ENCODE measurements around the gene CYP4F11.
A peak's percentile ranks its signal among the peaks of the same experiment; 100 is the strongest.
"Not testable (repeated sequence)": the region's sequence is repeated elsewhere in the genome, so short reads cannot be mapped to it uniquely, and the experiment has no call there.

CYP4F11 gene

GRCh38 chr19:15934332-15935078 is at the start of gene CYP4F11:
Gene CYP4F11, minus strand, starts transcription at chr19:15934529. Its CDS starts 121 bp downstream, at chr19:15934408.
- H3K4me1 ChIP-seq (ENCODE audit: control insufficient read depth in 2 of 2, insufficient read depth in 2 of 2, low read length in 2 of 2): peaks cover 0 to 16% of the 10 kb centered on the region in 2 donors
- H3K9me3 ChIP-seq (ENCODE audit: control insufficient read depth in 2 of 2, low read length in 2 of 2): peaks cover 0 to 3% of the 10 kb centered on the region in 2 donors
- peaks cover 0 to 10% of the 10 kb centered on the region in 2 donors for H3K27me3 ChIP-seq (ENCODE audit: control insufficient read depth in 2 of 2, insufficient read depth in 2 of 2, low read length in 2 of 2)
- peak within 1 kb of the TSS; percentile 14 to 64 for H3K9ac ChIP-seq (ENCODE audit: low read depth in 1 of 2, low read length in 2 of 2)
- peaks cover 0 to 4% of the 10 kb centered on the region in 2 donors for H3K36me3 ChIP-seq (ENCODE audit: control insufficient read depth in 2 of 2, insufficient read depth in 2 of 2, low read length in 2 of 2)
- peak within 1 kb of the TSS; percentile 2 to 57 for H3K4me3 ChIP-seq (ENCODE audit: low read length in 2 of 2)
- peak within 1 kb of the TSS; percentile 74 to 93 for H3K27ac ChIP-seq (ENCODE audit: low read depth in 2 of 2, low read length in 2 of 2)

DNA sequence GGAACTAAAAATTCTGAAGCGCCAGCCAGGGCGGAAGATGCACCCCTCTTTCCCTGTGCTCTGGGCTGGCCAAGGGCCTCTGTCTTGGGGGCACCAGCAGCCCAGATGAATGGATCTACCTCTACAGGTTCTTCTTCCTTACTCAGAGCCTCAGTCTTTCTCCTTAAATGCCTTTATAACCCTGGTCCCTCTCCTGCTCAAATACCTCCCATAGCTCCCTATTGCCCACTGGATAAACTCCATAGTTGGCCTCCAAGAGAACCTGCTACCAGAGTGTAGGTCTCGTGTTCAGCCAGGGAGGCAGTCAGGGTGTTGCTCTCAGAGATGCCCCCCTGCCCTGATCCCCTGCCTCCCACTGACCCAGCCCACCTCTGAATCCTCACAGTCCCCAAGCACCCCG is 45.0 kb upstream of the CYP4F11 start:
- Histone ChIP-seq H3K9me3 (ENCODE audit: control insufficient read depth in 2 of 2, low read length in 2 of 2) (no peaks in the 10 kb centered on the region), H3K9ac (ENCODE audit: low read depth in 1 of 2, low read length in 2 of 2) (no peak overlapping the region), H3K27me3 (ENCODE audit: control insufficient read depth in 2 of 2, insufficient read depth in 2 of 2, low read length in 2 of 2) (peaks cover 0 to 4% of the 10 kb centered on the region in 2 donors), H3K4me1 (ENCODE audit: control insufficient read depth in 2 of 2, insufficient read depth in 2 of 2, low read length in 2 of 2) (no peaks in the 10 kb centered on the region), H3K36me3 (ENCODE audit: control insufficient read depth in 2 of 2, insufficient read depth in 2 of 2, low read length in 2 of 2) (no peaks in the 10 kb centered on the region), H3K4me3 (ENCODE audit: low read length in 2 of 2) (no peak overlapping the region), H3K27ac (ENCODE audit: low read depth in 2 of 2, low read length in 2 of 2) (no peak overlapping the region)

- Histone ChIP-seq H3K4me1 (ENCODE audit: control insufficient read depth in 2 of 2, insufficient read depth in 2 of 2, low read length in 2 of 2) (no peaks in the 10 kb centered on the region), H3K27ac (ENCODE audit: low read depth in 2 of 2, low read length in 2 of 2) (no peak overlapping the region)
These were observed 43.4 kb upstream of the CYP4F11 start for GRCh38 chr19:15977690-15978089.

GRCh38 chr19:15976836-15977689 is 42.7 kb upstream of the CYP4F11 start:
- peaks cover 0 to 4% of the 10 kb centered on the region in 2 donors for H3K27me3 ChIP-seq (ENCODE audit: control insufficient read depth in 2 of 2, insufficient read depth in 2 of 2, low read length in 2 of 2)
- no peak overlapping the region for H3K27ac ChIP-seq (ENCODE audit: low read depth in 2 of 2, low read length in 2 of 2)
- H3K36me3 ChIP-seq (ENCODE audit: control insufficient read depth in 2 of 2, insufficient read depth in 2 of 2, low read length in 2 of 2): no peaks in the 10 kb centered on the region

More at GRCh38 chr19:15977690-15978089, 43.4 kb upstream of the CYP4F11 start:
- Histone ChIP-seq H3K36me3 (ENCODE audit: control insufficient read depth in 2 of 2, insufficient read depth in 2 of 2, low read length in 2 of 2) (no peaks in the 10 kb centered on the region), H3K9ac (ENCODE audit: low read depth in 1 of 2, low read length in 2 of 2) (no peak overlapping the region), H3K9me3 (ENCODE audit: control insufficient read depth in 2 of 2, low read length in 2 of 2) (no peaks in the 10 kb centered on the region), H3K4me3 (ENCODE audit: low read length in 2 of 2) (no peak overlapping the region), H3K27me3 (ENCODE audit: control insufficient read depth in 2 of 2, insufficient read depth in 2 of 2, low read length in 2 of 2) (peaks cover 0 to 4% of the 10 kb centered on the region in 2 donors)

GRCh38 chr19:15974856-15975255 is 40.5 kb upstream of the CYP4F11 start:
- no peak overlapping the region for H3K27ac ChIP-seq (ENCODE audit: low read depth in 2 of 2, low read length in 2 of 2)
- no peak overlapping the region for H3K4me3 ChIP-seq (ENCODE audit: low read length in 2 of 2)
- peaks cover 0 to 4% of the 10 kb centered on the region in 2 donors for H3K27me3 ChIP-seq (ENCODE audit: control insufficient read depth in 2 of 2, insufficient read depth in 2 of 2, low read length in 2 of 2)
- no peaks in the 10 kb centered on the region for H3K9me3 ChIP-seq (ENCODE audit: control insufficient read depth in 2 of 2, low read length in 2 of 2)
- H3K4me1 ChIP-seq (ENCODE audit: control insufficient read depth in 2 of 2, insufficient read depth in 2 of 2, low read length in 2 of 2): no peaks in the 10 kb centered on the region
- H3K36me3 ChIP-seq (ENCODE audit: control insufficient read depth in 2 of 2, insufficient read depth in 2 of 2, low read length in 2 of 2): no peaks in the 10 kb centered on the region
- H3K9ac ChIP-seq (ENCODE audit: low read depth in 1 of 2, low read length in 2 of 2): no peak overlapping the region

More at GRCh38 chr19:15976836-15977689, 42.7 kb upstream of the CYP4F11 start:
- H3K9me3 ChIP-seq (ENCODE audit: control insufficient read depth in 2 of 2, low read length in 2 of 2): no peaks in the 10 kb centered on the region
- no peaks in the 10 kb centered on the region for H3K4me1 ChIP-seq (ENCODE audit: control insufficient read depth in 2 of 2, insufficient read depth in 2 of 2, low read length in 2 of 2)
- H3K4me3 ChIP-seq (ENCODE audit: low read length in 2 of 2): no peak overlapping the region
- no peak overlapping the region for H3K9ac ChIP-seq (ENCODE audit: low read depth in 1 of 2, low read length in 2 of 2)

DNA sequence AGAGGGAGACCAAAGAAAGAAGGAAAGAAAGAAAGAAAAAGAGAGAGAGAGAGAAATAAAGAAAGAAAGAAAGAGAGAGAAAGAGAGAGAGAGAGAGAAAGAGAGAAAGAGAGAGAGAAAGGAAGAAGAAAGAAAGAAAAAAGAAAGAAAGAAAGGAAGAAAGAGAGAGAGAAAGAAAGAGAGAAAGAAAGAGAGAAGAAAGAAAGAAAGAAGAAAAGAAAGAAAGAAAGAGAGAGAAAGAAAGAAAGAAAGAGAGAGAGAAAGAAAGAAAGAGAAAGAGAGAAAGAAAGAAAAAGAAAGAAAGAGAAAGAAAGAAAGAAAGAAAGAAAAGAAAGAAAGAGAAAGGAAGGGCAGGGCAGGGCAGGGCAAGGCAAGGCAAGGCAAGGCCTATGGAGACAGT is 37.7 kb upstream of the CYP4F11 start:
- not testable (repeated sequence) for H3K9me3 ChIP-seq (ENCODE audit: control insufficient read depth in 2 of 2, low read length in 2 of 2); H3K27ac ChIP-seq (ENCODE audit: low read depth in 2 of 2, low read length in 2 of 2); H3K9ac ChIP-seq (ENCODE audit: low read depth in 1 of 2, low read length in 2 of 2); H3K4me1 ChIP-seq (ENCODE audit: control insufficient read depth in 2 of 2, insufficient read depth in 2 of 2, low read length in 2 of 2); H3K36me3 ChIP-seq (ENCODE audit: control insufficient read depth in 2 of 2, insufficient read depth in 2 of 2, low read length in 2 of 2); H3K27me3 ChIP-seq (ENCODE audit: control insufficient read depth in 2 of 2, insufficient read depth in 2 of 2, low read length in 2 of 2); H3K4me3 ChIP-seq (ENCODE audit: low read length in 2 of 2)

DNA sequence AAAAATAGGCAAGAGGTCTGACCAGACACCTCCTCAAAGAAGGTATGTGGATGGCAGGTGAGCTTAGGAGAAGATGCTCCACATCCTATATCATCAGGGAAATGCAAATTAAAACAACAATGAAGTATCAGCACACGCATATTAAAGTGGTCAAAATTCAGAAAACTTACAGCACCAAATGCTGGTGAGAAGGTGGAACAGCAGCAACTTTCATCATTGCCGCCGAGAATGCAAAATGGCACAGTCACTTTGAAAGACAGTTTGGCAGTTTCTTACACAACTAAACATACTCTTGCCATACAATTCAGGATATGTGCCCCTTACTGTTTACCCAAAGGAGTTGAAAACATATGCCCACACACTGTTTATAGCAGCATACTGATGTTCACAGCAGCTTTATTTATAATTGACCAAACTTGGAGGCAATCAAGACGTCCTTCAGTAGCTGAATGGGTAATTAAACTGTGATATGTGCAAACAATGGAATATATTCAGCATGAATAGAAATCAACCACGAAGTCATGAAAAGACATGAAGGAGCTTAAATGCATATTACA is 37.0 kb upstream of the CYP4F11 start:
- Histone ChIP-seq H3K27ac (ENCODE audit: low read depth in 2 of 2, low read length in 2 of 2) (no peak overlapping the region), H3K27me3 (ENCODE audit: control insufficient read depth in 2 of 2, insufficient read depth in 2 of 2, low read length in 2 of 2) (no peaks in the 10 kb centered on the region), H3K9me3 (ENCODE audit: control insufficient read depth in 2 of 2, low read length in 2 of 2) (no peaks in the 10 kb centered on the region), H3K9ac (ENCODE audit: low read depth in 1 of 2, low read length in 2 of 2) (no peak overlapping the region), H3K4me1 (ENCODE audit: control insufficient read depth in 2 of 2, insufficient read depth in 2 of 2, low read length in 2 of 2) (no peaks in the 10 kb centered on the region), H3K36me3 (ENCODE audit: control insufficient read depth in 2 of 2, insufficient read depth in 2 of 2, low read length in 2 of 2) (no peaks in the 10 kb centered on the region), H3K4me3 (ENCODE audit: low read length in 2 of 2) (no peak overlapping the region)

DNA sequence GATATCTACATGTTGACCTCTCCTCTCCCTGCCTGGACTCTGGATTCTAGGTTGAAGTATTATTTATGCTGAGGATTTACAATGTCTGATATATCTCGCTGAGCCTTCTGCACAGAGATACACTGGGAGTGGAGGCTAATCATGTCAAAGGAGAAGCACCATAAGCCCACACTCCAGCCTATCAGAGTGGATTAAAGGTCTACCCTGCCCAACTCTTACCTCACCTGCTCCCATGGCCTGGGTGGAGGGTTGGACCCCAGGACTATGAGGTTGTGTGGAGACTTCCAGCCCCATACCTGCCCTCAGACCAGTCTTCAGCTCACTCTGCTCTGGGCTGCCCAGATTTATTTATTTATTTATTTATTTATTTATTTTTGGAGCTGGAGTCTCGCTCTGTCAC is 29.9 kb upstream of the CYP4F11 start:
- Histone ChIP-seq H3K4me3 (ENCODE audit: low read length in 2 of 2) (no peak overlapping the region), H3K27ac (ENCODE audit: low read depth in 2 of 2, low read length in 2 of 2) (no peak overlapping the region), H3K4me1 (ENCODE audit: control insufficient read depth in 2 of 2, insufficient read depth in 2 of 2, low read length in 2 of 2) (no peaks in the 10 kb centered on the region), H3K36me3 (ENCODE audit: control insufficient read depth in 2 of 2, insufficient read depth in 2 of 2, low read length in 2 of 2) (no peaks in the 10 kb centered on the region), H3K9ac (ENCODE audit: low read depth in 1 of 2, low read length in 2 of 2) (no peak overlapping the region), H3K9me3 (ENCODE audit: control insufficient read depth in 2 of 2, low read length in 2 of 2) (no peaks in the 10 kb centered on the region), H3K27me3 (ENCODE audit: control insufficient read depth in 2 of 2, insufficient read depth in 2 of 2, low read length in 2 of 2) (no peaks in the 10 kb centered on the region)

DNA sequence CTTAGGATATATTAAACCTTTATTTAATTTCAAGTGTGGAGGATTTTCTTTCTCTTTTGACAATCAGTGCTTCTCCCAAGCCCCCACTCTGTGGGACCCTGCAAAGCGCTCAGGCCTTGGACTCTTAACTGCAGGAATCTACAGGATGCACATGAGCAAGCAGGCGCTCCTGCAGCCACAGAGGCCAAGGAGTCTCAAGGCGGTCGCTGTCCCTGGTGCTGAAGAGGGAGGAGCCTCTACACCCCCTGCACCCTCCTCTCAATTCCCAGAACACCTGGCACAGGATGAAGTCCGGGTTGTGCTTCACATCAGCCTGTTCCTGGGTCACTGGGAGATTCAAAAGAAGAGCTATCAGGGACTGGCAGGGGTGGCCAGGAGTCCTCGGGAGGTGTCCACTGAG is 28.0 kb upstream of the CYP4F11 start:
- H3K9me3 ChIP-seq (ENCODE audit: control insufficient read depth in 2 of 2, low read length in 2 of 2): no peaks in the 10 kb centered on the region
- H3K4me3 ChIP-seq (ENCODE audit: low read length in 2 of 2): no peak overlapping the region
- no peaks in the 10 kb centered on the region for H3K4me1 ChIP-seq (ENCODE audit: control insufficient read depth in 2 of 2, insufficient read depth in 2 of 2, low read length in 2 of 2)
- no peaks in the 10 kb centered on the region for H3K36me3 ChIP-seq (ENCODE audit: control insufficient read depth in 2 of 2, insufficient read depth in 2 of 2, low read length in 2 of 2)
- H3K9ac ChIP-seq (ENCODE audit: low read depth in 1 of 2, low read length in 2 of 2): no peak overlapping the region
- H3K27ac ChIP-seq (ENCODE audit: low read depth in 2 of 2, low read length in 2 of 2): no peak overlapping the region
- no peaks in the 10 kb centered on the region for H3K27me3 ChIP-seq (ENCODE audit: control insufficient read depth in 2 of 2, insufficient read depth in 2 of 2, low read length in 2 of 2)

GRCh38 chr19:15954820-15955219 is 20.5 kb upstream of the CYP4F11 start:
- Histone ChIP-seq H3K36me3 (ENCODE audit: control insufficient read depth in 2 of 2, insufficient read depth in 2 of 2, low read length in 2 of 2) (no peaks in the 10 kb centered on the region), H3K27ac (ENCODE audit: low read depth in 2 of 2, low read length in 2 of 2) (no peak overlapping the region), H3K27me3 (ENCODE audit: control insufficient read depth in 2 of 2, insufficient read depth in 2 of 2, low read length in 2 of 2) (peaks cover 3 to 12% of the 10 kb centered on the region in 2 donors), H3K4me1 (ENCODE audit: control insufficient read depth in 2 of 2, insufficient read depth in 2 of 2, low read length in 2 of 2) (no peaks in the 10 kb centered on the region), H3K9me3 (ENCODE audit: control insufficient read depth in 2 of 2, low read length in 2 of 2) (no peaks in the 10 kb centered on the region), H3K9ac (ENCODE audit: low read depth in 1 of 2, low read length in 2 of 2) (no peak overlapping the region), H3K4me3 (ENCODE audit: low read length in 2 of 2) (no peak overlapping the region)
